Prostate gland (tissue), 2 donors: Measurements from ENCODE around the gene PVR. TPM values are rescaled to one million over a fixed set of nuclear protein-coding genes. Genes with fewer than 3 reads are reported as not detected.
A peak's percentile ranks its signal among the peaks of the same experiment; 100 is the strongest.

ENCODE experiments used
- DNase-seq: peaks from one replicate; pipeline ENCODE4 v3.0.0-alpha.2; 2019; ENCODE audit warnings: low spot score
- H3K27ac ChIP-seq, 2 donors: fragments of 200-600 bp; sonication (generic); 2 replicates each; pipeline ENCODE4 v1.5.1; 2017 to 2019
- H3K27me3 ChIP-seq: fragments of 200-600 bp; sonication (generic); replicated peaks from 2 replicates; pipeline ENCODE4 v1.5.1; 2019; ENCODE audit not compliant: insufficient read depth
- H3K36me3 ChIP-seq, 2 donors: fragments of 200-600 bp; sonication (generic); 1 replicate in 1 of 2; 2 replicates in 1 of 2; pipeline versions ENCODE4 v1.5.1 to v1.8.1; 2017 to 2019
- H3K4me1 ChIP-seq: fragments of 200-600 bp; sonication (generic); replicated peaks from 2 replicates; pipeline ENCODE4 v1.5.1; 2019
- H3K4me3 ChIP-seq, 2 donors: fragments of 200-600 bp; sonication (generic); 2 replicates each; pipeline ENCODE4 v1.5.1; 2017 to 2019
- H3K9me3 ChIP-seq: fragments of 200-600 bp; sonication (generic); 2 replicates; pipeline ENCODE4 v1.5.1; 2017
- POLR2A ChIP-seq: fragments of 450-650 bp; IDR thresholded peaks from one replicate; pipeline ENCODE4 v1.6.1; 2016; ENCODE audit warnings: antibody characterized with exemption, mild to moderate bottlenecking
- POLR2AphosphoS5 ChIP-seq: sonication (generic); formaldehyde crosslinking; IDR thresholded peaks from one replicate; pipeline ENCODE4 v1.6.1; 2017; ENCODE audit warnings: antibody characterized with exemption
- WGBS: methylation state at CpG from one replicate; pipeline ENCODE4 v1.1.5; 2018; 5-methylcytosine and 5-hydroxymethylcytosine counted together
- intact Hi-C: fragments of 100-400 bp; cut with DNase I; formaldehyde crosslinking; loops from one replicate; pipeline ENCODE4 v1.14.2; 2022
- total RNA-seq, 2 donors: library from RNA; depleted of rRNA; stranded (reverse); fragments of >200 nt; gene quantifications; one replicate each; pipeline ENCODE4 v1.1.0, GENCODE V29; 2016
- TF ChIP-seq, protein P1 (sequence below), 4 experiments: fragments of 200-600 bp in 2 of 4; fragments of 450-650 bp in 2 of 4; sonication (generic) in 2 of 4; IDR thresholded peaks; 1 replicate in 3 of 4; 2 replicates in 1 of 4; pipeline ENCODE4 v1.5.1; 2016 to 2019; ENCODE audit warnings: antibody characterized with exemption in 4 of 4, mild to moderate bottlenecking in 2 of 4, moderate library complexity in 2 of 4

The PVR gene
- total RNA-seq, 2 donors from 2014 or later = 30.1 to 35.6 TPM

DNA sequence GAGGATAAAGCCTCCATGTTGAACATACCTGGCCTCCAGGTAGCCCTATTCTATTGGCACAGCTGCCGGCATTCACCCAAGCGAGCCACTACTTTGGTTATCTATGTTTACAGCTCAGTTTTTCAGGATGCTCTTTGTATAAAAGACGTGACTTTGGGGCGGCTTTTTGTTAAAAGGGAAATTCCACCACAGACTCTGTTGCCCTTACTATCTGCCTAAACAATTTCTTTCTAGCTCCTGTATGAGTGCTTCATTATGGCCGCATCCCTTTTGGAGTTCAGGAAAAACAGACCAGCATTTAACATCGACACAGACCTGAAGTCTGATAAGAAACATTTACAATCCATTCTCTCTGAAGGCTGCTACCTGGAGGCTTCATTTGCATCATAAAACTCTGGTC, 39.5 kb upstream of the PVR start:
- DNase-seq = no peak
- 52% methylated on average over 6 of the region's 6 CpGs for WGBS
- H3K4me3 ChIP-seq = no peak overlapping the region
- intact Hi-C loops = no loop called here
- H3K36me3 ChIP-seq = no peaks in the 10 kb centered on the region
- H3K27me3 ChIP-seq = no peaks in the 10 kb centered on the region
- no peak for TF ChIP-seq POLR2AphosphoS5
- TF ChIP-seq, protein P1, sequence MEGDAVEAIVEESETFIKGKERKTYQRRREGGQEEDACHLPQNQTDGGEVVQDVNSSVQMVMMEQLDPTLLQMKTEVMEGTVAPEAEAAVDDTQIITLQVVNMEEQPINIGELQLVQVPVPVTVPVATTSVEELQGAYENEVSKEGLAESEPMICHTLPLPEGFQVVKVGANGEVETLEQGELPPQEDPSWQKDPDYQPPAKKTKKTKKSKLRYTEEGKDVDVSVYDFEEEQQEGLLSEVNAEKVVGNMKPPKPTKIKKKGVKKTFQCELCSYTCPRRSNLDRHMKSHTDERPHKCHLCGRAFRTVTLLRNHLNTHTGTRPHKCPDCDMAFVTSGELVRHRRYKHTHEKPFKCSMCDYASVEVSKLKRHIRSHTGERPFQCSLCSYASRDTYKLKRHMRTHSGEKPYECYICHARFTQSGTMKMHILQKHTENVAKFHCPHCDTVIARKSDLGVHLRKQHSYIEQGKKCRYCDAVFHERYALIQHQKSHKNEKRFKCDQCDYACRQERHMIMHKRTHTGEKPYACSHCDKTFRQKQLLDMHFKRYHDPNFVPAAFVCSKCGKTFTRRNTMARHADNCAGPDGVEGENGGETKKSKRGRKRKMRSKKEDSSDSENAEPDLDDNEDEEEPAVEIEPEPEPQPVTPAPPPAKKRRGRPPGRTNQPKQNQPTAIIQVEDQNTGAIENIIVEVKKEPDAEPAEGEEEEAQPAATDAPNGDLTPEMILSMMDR (IDR thresholded peaks at IDR 0.05) = no peak
- no peak for TF ChIP-seq POLR2A
- H3K4me1 ChIP-seq = no peaks in the 10 kb centered on the region
- H3K27ac ChIP-seq = no peak overlapping the region
- no peaks in the 10 kb centered on the region for H3K9me3 ChIP-seq

DNA sequence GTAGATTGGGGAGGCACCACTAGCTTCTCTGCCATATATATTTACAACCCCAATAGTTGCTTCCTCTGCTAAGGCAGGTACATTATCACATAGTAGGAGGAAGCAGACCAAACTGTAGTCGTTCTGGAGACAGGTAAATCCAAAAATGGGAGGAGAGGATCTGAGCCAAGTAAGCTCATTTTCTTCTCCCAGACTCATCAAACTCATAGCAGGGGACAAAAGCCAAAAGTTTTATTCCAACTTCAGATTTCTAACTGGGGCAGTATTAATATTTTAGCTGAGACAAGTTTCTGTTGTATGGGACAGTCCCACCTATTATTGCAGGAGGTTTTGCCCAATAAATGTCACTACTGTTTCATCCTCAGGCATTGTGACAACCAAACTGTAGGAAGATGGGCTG, 38.2 kb upstream of the PVR start:
- no peak overlapping the region for H3K4me3 ChIP-seq
- no peaks in the 10 kb centered on the region for H3K9me3 ChIP-seq
- no peaks in the 10 kb centered on the region for H3K4me1 ChIP-seq
- intact Hi-C loops = no loop called here
- 74% methylated on average over 1 of the region's 1 CpG for WGBS
- H3K36me3 ChIP-seq = no peaks in the 10 kb centered on the region
- no peak for TF ChIP-seq POLR2AphosphoS5
- TF ChIP-seq POLR2A = no peak
- TF ChIP-seq, protein P1 (IDR thresholded peaks at IDR 0.05) = no peak
- no peaks in the 10 kb centered on the region for H3K27me3 ChIP-seq
- no peak overlapping the region for H3K27ac ChIP-seq
- no peak for DNase-seq

DNA sequence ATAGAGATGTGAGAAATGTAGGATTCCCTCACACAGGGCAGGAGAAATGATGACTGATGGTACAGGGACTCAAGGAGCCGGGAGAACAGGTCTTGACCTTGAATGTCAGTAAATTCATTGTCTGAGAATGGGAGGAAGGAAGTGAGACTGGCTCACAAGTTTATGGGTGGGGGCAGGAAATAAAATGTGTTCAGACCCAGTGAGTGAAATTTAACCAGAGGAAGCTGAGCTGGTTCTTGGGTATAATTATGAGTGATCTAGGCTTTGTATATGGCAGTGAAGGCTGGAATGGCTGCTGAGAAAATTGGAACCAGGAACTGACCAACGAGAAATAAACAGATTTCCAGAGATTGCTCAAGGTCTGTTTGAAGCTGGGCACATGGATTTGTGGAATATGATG, 36.7 kb upstream of the PVR start:
- H3K27ac ChIP-seq = no peak overlapping the region
- H3K9me3 ChIP-seq = no peaks in the 10 kb centered on the region
- TF ChIP-seq POLR2AphosphoS5 (peak; percentile 22), POLR2A (no peak)
- DNase-seq = no peak
- H3K27me3 ChIP-seq = no peaks in the 10 kb centered on the region
- H3K36me3 ChIP-seq = no peaks in the 10 kb centered on the region
- intact Hi-C loops = no loop called here
- H3K4me1 ChIP-seq = no peaks in the 10 kb centered on the region
- 44% methylated on average over 2 of the region's 2 CpGs for WGBS
- H3K4me3 ChIP-seq = no peak overlapping the region

DNA sequence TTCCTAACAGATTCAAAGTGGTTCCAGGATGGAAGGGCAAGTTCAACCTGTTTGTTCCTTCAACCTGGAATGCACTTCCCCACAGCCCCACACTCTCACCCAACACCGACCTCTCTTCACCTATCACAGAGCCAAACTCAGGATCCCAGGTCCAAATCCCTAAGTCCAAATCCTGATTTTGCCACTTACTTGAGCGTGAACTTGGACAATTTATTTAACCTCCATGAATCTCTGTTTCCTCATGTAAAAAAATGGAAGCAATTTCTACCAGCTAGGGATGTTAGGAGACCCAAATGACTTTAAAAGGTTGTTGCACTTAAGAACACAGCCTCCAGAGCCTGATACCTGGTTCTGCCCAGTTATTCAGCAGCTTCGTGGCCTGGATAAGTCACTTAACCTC, 35.8 kb upstream of the PVR start:
- no peak overlapping the region for H3K4me3 ChIP-seq

DNA sequence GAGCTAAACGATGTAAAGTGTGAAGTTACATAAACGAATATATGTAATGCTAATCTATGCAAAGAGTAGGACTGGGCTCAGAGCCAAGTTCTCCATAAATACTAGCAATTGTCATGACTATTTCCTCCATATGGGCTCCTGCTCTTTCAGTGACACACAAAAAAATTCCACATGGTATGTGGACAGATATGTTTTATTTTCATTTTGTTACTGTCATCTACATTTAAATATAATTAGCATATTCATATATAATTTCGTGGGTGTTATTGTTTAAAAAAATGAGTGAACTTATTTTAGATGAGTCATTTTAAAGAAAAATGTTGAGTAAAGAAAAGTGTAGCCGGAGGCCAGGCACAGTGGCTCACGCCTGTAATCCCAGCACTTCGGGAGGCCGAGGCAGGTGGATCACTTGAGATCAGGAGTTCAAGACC, 35.3 kb upstream of the PVR start:
- Histone ChIP-seq H3K27me3 (no peaks in the 10 kb centered on the region), H3K9me3 (no peaks in the 10 kb centered on the region), H3K4me1 (no peaks in the 10 kb centered on the region), H3K36me3 (no peaks in the 10 kb centered on the region), H3K4me3 (no peak overlapping the region), H3K27ac (no peak overlapping the region)
- TF ChIP-seq POLR2A (no peak), POLR2AphosphoS5 (no peak)
- TF ChIP-seq, protein P1 (IDR thresholded peaks at IDR 0.05) = no peak
- intact Hi-C loops = no loop called here
- no peak for DNase-seq
- 58% methylated on average over 7 of the region's 7 CpGs for WGBS

More for the DNA sequence above, 35.8 kb upstream of the PVR start:
- Histone ChIP-seq H3K27ac (no peak overlapping the region), H3K4me1 (no peaks in the 10 kb centered on the region), H3K27me3 (no peaks in the 10 kb centered on the region), H3K36me3 (no peaks in the 10 kb centered on the region), H3K9me3 (no peaks in the 10 kb centered on the region)
- DNase-seq = no peak
- 57% methylated on average over 3 of the region's 3 CpGs for WGBS
- intact Hi-C loops = no loop called here
- TF ChIP-seq POLR2A = no peak
- TF ChIP-seq, protein P1 (IDR thresholded peaks at IDR 0.05) = no peak
